ENCODE results near the gene SPAG9.
"Not testable (repeated sequence)": the region's sequence is repeated elsewhere in the genome, so short reads cannot be mapped to it uniquely, and the experiment has no call there.

Gene SPAG9

GRCh38 chr17:51087072-51087757 lies 33.5 kb downstream of the SPAG9 start:
- no peak for DNase-seq (ENCODE audit: low read depth, low spot score)

- DNase-seq (ENCODE audit: low read depth, low spot score): no peak
Observed at GRCh38 chr17:51085150-51085805, 35.4 kb downstream of the SPAG9 start.

DNA sequence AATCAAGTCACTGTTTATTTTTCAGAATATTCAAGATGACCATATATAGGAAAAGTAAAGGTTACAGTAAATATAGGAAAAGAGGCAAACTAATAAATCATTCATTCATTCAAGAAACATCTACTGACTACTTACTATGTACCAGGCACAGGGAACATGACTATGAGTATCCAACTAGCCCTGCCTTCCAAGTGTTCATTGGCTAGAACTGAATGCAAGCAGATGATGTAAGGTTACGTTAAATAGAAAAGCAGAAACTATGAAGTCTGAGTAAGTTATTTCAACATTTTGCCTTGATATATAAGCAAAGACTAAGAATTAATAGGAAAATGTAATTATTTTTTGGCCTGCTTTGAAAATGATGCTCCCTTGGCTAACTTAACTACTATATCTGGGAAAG lies 36.7 kb downstream of the SPAG9 start:
- no peak for DNase-seq (ENCODE audit: low read depth, low spot score)

DNA sequence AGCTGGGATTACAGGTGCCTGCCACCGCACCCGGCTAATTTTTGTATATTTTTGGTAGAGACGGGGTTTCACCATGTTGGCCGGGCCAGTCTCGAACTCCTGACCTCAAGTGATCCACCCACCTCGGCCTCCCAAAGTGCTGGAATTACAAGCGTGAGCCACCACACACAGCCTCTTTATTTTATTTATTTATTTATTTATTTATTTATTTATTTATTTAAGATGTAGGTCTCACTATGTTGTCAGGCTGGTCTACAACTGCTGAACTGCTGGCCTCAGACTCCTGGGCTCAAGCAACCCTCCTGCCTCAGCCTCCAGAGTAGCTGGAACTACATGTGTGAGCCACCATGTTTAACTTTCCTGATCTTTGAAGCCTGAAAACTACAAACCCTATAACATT lies 37.3 kb downstream of the SPAG9 start:
- not testable (repeated sequence) for DNase-seq (ENCODE audit: low read depth, low spot score)

DNA sequence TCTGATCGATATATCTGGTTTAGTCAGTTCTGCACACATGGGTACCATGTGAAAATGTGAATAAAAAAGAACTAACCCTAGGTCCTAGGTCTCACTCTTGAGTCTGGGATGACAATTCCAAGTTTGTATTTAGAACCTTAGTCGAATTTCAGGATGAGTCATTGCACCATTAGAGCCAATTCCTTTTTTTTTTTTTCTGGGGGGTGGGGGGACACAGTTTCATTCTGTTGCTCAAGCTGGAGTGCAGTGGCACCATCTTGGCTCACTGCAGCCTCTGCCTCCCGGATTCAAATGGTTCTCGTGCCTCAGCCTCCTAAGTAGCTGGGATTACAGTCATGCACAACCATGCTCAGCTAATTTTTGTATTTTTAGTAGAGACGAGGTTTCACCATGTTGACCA lies 41.6 kb downstream of the SPAG9 start:
- DNase-seq (ENCODE audit: low read depth, low spot score): no peak

- DNase-seq (ENCODE audit: low read depth, low spot score): no peak
Observed at GRCh38 chr17:51078009-51078592, 42.6 kb downstream of the SPAG9 start.

DNA sequence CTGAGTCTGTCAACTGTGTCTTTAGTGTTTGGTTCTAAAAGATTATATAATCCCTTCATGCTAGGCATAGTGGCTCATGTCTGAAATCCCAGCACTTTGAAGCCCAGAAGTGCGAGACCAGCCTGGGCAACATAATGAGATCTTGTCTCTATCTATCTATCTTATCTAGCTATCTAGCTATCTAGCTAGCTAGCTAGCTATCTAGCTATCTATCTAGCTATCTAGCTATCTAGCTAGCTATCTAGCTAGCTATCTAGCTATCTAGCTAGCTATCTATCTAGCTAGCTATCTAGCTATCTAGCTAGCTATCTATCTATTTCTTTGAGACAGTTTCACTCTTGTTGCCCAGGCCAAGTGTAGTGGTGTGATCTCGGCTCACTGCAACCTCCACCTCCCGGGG lies 43.8 kb downstream of the SPAG9 start:
- no peak for DNase-seq (ENCODE audit: low read depth, low spot score)

- DNase-seq (ENCODE audit: low read depth, low spot score): no peak
Observed at GRCh38 chr17:51071556-51071955, 49.1 kb downstream of the SPAG9 start.

DNA sequence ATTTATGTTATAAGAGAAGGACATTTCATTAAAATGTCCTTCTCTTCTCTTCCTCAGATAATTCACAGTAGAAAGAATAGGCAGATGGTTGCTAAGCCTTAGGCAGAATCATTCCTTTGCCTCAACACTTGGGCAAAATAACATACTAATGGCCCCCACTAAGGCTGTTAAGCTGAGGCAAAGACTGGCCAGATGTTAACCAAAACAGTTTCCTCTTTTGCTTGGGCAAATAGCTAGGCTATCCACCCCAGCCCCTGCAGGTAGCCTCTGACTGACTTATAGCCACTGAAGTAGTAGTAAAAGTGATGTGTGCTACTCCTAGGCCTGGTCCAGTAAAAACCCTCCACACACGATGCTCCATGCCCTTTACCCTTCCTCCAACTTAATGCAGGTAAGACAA lies 55.2 kb downstream of the SPAG9 start:
- DNase-seq (ENCODE audit: low read depth, low spot score): no peak

- no peak for DNase-seq (ENCODE audit: low read depth, low spot score)
Observed at GRCh38 chr17:51064061-51064735, 56.5 kb downstream of the SPAG9 start.

DNA sequence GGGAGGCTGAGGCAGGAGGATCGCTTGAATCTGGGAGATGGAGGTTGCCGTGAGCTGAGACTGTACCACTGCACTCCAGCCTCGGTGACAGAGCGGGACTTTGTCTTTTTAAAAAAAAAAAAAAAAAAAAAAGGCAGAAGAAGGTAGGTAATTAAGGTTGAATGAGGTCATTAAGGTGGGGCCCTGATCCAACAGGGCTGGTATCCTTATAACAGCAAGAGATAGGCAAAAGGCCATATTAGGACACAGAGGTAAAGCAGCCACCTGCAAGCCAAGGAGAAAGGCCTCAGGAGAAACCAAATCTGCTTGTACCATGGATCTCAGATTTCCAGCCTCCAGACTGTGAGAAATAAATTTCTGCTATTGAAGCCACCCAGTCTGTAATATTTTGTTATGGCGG lies 60.3 kb downstream of the SPAG9 start:
- DNase-seq (ENCODE audit: low read depth, low spot score): no peak

DNA sequence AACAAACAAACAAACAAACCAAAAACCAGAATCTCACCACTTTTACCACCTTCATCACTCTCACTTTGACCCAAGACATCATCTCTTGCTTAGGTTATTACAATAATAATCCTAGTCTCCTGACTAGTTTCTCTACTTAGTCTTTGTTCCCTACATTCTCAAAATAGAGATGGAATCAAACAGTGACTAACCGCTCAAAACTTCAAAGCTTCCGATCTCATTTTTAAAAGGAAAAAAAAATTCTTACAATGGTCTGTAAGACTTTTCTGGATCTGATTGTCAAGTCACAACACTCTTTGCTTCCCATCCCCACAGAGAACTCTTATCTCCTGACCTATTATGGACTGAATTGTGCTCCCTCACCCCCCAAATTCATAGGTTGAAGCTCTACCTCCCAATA lies 60.9 kb downstream of the SPAG9 start:
- DNase-seq (ENCODE audit: low read depth, low spot score): no peak

DNA sequence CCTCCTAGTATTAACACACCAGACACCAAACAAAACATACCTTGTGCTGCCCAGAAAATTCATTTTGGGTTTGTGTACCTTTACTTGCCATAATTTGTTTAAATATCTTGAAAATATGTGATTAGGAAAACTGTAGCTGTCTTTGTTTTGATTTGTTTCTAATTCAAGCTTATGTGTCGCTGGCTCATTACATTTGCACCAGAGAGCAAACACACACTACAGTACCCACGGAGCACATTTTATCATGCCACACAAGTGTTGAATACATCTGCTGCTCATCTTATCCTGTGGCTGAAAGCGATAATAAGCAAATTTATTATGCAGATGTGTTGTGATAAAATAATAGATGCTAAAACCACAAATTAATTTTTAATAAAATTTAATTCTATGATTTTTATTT lies 63.1 kb downstream of the SPAG9 start:
- no peak for DNase-seq (ENCODE audit: low read depth, low spot score)

DNA sequence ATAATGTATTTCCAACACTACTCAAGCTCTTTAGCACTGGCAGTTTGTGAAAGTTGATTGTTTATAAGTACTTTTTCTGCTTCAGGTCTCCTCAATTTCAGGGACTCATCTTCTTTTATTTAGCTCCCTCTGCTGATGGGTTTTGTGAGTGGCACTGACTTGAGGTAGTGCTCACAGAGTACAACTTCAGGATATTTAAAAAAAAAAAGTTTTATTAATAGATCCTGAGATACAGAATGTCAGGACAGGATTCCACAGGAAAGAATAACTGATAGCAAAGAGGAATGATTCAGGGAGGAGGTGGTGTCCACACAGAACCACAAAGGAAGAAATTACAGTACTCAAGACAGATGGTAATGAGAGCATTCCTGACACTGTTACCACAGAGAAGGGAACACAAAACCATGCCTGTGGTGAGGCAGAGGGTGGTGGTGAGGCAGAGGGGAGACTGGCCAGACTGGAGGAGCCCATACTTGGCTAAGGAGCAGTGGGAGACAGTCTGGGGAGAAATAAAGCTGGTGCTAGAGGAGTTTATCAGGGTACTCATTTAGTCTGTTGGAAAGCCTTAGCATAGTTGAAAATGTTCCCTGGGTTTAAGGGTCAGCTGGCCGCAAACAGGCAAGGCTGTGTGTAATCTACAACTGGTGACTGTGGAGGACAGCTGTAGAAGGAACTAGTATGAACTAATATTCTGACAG lies 63.7 kb downstream of the SPAG9 start:
- peak; percentile 40 for DNase-seq (ENCODE audit: low read depth, low spot score)

- DNase-seq (ENCODE audit: low read depth, low spot score): no peak
Observed at GRCh38 chr17:51054748-51055147, 65.9 kb downstream of the SPAG9 start.

GRCh38 chr17:51052235-51052634 lies 68.4 kb downstream of the SPAG9 start:
- DNase-seq (ENCODE audit: low read depth, low spot score): no peak

DNA sequence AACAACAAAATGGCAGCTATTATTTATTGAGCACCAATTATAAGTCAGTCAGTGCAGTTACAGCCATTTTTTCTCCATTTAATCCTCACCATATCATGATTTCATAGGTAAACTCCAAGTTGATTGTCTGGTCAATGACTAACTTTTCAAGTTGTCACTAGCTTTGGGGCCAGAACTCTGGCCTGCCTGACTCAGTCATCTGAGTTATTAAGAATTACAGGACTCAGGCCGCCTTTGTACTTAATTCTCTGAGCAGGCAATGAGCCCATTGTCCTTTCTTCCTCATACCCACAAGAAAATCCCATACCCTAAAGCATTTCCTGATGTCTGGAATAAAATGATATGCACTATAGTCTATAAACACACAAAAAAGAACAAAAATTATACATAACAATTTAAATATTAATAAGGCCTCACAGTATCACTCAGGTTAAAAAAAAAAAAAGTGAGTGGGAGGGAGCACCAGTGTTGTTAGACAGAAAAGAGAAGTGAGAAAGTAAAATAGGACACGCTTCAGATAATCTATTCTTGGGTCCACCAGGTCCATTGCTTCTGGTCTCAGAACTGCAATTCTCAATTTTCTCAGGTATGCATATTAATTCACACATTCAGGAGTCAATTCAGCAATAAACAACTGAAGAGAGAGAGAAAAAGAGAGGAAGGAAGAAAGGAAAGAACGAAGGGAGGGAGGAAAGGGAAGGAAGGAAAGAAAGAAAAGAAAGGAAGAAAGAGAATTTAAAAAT lies 70.2 kb downstream of the SPAG9 start:
- DNase-seq (ENCODE audit: low read depth, low spot score): no peak

DNA sequence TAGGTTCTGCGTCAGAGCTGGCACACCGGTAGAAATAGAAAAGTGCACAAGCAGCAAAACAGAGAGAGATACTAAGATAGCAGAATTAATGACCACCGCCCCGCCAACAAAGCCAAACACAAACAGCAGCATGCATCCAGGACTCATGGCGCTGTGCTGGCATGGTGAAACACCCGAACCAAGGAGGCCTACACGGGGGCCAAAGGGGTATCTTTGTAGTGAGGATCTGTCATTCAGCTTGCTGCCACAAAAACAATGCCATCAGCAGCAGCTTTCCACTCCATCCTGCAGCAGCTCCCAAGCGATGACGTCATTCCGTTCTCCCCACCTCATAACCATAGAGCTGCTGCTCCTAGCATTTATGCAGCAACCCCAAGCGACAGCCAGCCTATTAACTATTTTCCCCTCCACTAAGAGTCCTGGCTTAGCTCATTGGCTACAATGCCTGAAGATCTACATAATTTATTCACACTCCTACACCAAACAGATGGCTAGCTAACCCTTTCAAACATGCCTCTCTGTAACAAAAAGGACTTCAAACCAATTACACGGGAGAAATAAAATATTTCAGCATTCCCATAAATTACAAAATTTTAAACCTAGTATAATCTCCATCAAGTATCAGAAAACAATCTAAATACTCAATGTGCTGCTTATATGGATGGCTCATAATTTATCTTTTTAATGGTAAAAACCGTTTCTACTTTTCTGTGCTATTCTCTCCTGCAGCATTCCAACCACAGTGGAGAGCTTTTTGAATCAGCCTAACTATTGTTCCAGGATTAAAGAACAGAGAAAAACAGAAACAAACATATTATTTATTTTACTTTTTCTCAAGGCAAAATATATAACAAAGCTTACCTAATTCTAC lies 73.9 kb downstream of the SPAG9 start:
- DNase-seq (ENCODE audit: low read depth, low spot score): peak; percentile 90

GRCh38 chr17:51046046-51046445 lies 74.6 kb downstream of the SPAG9 start:
- no peak for DNase-seq (ENCODE audit: low read depth, low spot score)

DNA sequence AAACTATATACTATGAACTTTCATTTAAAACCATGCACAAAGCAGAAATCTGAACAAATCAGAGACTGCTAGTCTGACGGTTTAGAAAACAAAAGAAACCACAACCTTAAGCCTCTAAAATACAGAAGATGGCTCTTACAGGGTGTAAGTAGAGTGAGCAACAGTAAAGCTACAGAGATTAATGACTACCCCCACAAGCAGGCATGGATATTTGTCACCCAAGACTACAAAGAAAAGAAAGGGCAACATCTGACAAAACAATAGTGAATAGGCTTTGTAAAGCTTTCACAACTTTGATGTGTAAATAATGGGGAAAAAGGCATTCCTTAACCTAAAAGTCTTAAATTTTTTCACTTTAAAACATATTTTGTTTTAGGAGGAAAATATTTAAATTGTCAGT lies 75.0 kb downstream of the SPAG9 start:
- no peak for DNase-seq (ENCODE audit: low read depth, low spot score)

Measured in ELF-1 (cell line).